Activated CD4-positive, alpha-beta T cell treated with anti-CD3 and anti-CD28 coated beads for 4 hours (primary cell): ENCODE measurements around the gene GPATCH2L.

Experiments used
- DNase-seq, 2 donors: peaks; one replicate each; pipeline ENCODE4 v3.0.0-alpha.2; 2020

GPATCH2L gene

DNA sequence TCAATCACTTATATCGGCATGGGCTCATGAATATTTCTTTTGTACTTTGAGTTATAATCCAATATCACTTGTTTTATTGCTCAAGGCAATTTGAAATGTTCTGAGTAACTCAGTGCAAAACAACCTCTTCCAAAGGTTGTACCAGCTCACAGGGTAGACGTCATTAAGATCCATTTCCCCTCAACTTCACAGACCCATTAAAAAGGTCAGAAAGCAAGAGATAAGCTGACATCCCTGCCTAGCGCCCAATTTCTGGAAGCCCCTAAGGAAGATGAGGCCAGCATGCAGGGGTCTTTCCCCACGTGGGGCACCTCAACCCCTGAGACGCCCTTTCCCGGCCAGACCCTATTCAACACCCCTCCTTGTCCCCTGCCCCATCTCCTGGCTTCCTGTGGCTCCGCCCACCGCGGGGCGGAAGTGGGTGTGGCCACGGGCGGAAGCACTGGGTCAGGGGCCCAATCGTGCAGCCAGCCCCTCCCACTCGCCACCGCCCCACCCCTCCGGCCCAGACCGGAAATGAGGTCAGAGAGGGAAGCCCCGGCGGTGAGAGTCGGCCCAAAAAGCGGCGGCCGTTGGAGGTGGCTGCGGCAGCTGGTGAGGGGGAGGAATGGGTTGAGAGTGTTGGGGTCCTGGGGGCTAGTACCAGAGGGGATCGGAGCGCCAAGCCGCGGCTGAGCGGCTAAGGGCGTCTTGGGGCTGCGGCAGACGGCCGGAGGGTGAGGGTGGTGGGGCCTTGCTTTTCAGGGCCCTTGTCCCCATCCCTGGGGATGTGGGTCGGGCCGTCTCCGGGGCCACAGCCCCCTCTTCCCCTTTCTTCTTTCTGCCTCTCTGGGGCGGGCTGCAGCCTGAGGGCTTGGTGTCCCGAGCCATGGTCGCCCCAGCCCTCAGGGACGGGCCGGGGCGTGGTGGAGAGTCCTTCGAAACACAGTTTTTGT is at the start of gene GPATCH2L:
TSS of gene GPATCH2L (plus strand) at position 525 of the 935 bp plus-strand sequence. CDS start 2,442 bp downstream, outside the sequence.
- peak; percentile 94 to 98 for DNase-seq

GRCh38 chr14:76104802-76105355 is 46.8 kb upstream of the GPATCH2L start:
- no peak for DNase-seq

DNA sequence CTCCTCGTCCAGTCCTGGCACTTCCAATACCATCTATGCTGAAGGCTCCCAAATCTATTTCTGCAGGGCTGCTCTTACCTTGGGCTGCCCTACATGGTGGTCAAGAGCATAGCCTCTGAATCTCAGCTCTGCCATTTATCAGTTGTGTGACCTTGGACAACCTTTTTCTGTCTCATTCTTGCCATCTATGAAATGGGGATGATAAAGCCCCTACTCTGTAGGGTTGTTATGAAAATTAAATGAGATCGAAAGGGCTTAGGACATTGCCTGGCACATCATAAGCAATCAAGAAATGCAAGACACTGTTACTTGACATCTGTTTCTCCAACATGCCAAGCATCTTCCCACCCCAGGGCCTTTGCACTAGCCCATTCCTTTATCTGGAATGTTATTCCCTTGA is 45.5 kb upstream of the GPATCH2L start:
- no peak for DNase-seq

- DNase-seq: no peak
Observed at GRCh38 chr14:76109087-76109880, 42.4 kb upstream of the GPATCH2L start.

GRCh38 chr14:76112889-76113624 is 38.7 kb upstream of the GPATCH2L start:
- DNase-seq: no peak

- DNase-seq: no peak
Observed at GRCh38 chr14:76113691-76114090, 38.0 kb upstream of the GPATCH2L start.

DNA sequence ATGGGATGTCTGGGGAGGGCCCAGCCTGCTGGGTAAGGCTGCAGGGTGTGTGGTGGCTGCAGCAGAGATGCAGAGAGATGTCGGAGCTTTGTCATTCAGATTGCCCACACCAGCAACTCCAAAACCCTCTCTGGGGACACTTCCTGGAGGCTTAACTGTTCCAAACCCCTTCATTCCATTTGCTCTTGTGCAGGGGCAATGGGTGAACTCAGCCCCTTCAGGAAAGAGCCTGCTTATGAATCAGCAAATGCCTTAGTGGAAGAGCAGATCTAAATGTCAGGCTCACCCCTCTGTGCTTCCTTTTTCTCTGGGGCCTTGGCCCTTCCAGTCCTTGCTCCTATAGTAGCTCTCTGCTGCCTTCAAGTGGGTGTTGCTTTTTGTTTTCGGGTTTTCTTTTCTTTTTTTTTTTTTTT is 36.7 kb upstream of the GPATCH2L start:
- no peak for DNase-seq

- DNase-seq: no peak
Observed at GRCh38 chr14:76117789-76118484, 33.8 kb upstream of the GPATCH2L start.

DNA sequence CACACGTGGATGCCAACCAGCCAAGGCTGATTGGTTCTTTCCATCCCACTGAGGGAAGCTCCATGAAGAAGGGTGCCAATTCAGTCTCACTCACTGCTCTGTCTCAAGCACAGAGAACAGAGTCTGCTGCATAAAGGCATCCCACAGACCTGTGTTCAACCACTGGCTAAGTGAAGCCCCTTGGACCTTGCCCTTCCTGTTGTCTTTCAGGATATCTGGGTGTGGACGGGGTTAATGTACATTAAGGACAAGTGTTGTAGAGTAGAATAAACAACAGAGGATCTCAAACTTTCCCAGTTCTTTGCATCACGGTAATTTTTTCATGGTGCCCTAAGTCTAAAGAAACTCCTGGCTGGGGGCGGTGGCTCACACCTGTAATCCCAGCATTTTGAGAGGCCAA is 33.1 kb upstream of the GPATCH2L start:
- no peak for DNase-seq

DNA sequence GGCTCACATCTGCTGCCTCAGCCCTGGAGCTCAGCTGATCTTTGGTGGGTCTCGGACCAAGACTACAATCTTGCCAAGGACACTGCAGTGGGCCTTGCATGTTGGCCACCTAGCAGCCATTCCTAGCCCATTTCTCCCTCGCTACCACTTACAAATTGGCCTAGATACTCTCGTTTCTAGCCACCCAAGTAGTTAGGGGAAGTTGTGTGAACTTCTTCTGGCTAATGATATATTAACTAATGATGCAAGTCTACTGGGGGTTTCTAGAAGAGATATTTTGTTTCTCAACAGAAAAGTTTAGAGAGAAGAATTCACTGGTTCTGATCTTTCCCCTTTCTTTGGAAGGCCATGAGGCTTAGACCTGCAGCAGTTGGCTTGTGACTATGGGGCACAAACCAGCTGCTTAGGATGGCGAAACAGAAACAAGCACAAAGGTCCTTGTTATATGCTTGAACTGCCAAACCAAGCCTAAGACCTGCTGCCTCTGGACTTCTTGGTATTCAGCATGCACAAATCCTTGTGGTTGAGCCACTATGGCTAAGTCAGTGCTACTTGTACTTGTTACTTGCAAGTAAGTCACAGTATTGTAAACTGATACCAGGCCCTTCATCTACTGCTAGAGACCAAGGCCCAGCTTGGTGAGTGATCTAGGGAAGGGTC is 30.5 kb upstream of the GPATCH2L start:
- DNase-seq: no peak

- no peak for DNase-seq
Observed at GRCh38 chr14:76123426-76124225, 28.1 kb upstream of the GPATCH2L start.

- DNase-seq: no peak
Observed at GRCh38 chr14:76125511-76125910, 26.2 kb upstream of the GPATCH2L start.

DNA sequence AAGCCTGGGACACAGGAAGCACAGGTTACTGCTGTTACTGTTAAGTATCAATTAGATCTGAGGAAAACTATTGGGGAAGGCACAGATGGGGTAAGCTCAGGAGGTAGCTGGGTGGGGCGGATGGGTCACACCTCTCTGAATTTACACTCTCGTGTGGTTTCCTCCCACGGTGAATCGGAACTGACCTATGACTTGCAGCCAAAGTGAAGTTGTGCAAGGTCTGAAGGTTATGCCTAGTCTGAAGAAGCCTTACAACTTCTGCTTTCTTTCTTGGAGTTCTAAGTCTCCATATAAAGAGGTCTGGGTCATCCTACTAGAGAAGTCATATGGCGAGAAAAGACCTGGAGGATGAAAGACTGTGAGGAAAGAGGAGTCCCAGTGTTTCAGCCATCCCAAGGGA is 25.6 kb upstream of the GPATCH2L start:
- DNase-seq: no peak

- no peak for DNase-seq
Observed at GRCh38 chr14:76129851-76130576, 21.7 kb upstream of the GPATCH2L start.

GRCh38 chr14:76131071-76131965 is 20.4 kb upstream of the GPATCH2L start:
- no peak for DNase-seq

GRCh38 chr14:76133103-76133502 is 18.6 kb upstream of the GPATCH2L start:
- no peak for DNase-seq

DNA sequence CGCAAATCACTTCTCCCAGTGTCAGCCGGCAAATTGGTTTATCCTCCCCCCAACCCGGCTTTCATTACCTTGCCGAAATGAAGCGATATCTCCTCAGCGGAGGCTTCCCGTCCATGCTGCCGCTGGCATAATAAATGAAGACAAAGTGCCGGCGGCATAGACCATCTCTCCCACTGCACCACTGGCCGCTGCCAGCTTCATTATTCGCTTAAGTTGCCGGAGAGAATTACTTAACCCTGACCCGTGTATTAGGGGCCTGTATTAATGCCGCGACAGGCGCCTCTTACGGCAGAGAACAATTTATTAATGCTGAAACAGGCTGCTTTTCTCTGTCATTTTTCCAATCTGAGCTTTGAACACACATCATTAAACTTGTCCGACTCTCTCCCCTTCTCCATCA is 17.5 kb upstream of the GPATCH2L start:
- no peak for DNase-seq

GRCh38 chr14:76135722-76136121 is 16.0 kb upstream of the GPATCH2L start:
- no peak for DNase-seq
